Activated T-helper 1 cell treated with anti-CD3 and anti-CD28 coated beads, Interleukin-2, amount 50 U/mL, for 16 hours (primary cell): Measurements from ENCODE around the gene EHD4.

Source experiments
- DNase-seq, 2 donors: peaks; one replicate each; pipeline ENCODE4 v3.0.0-alpha.2; 2020; ENCODE audit warnings: low read depth in 1 of 2, low spot score in 1 of 2

EHD4 gene

DNA sequence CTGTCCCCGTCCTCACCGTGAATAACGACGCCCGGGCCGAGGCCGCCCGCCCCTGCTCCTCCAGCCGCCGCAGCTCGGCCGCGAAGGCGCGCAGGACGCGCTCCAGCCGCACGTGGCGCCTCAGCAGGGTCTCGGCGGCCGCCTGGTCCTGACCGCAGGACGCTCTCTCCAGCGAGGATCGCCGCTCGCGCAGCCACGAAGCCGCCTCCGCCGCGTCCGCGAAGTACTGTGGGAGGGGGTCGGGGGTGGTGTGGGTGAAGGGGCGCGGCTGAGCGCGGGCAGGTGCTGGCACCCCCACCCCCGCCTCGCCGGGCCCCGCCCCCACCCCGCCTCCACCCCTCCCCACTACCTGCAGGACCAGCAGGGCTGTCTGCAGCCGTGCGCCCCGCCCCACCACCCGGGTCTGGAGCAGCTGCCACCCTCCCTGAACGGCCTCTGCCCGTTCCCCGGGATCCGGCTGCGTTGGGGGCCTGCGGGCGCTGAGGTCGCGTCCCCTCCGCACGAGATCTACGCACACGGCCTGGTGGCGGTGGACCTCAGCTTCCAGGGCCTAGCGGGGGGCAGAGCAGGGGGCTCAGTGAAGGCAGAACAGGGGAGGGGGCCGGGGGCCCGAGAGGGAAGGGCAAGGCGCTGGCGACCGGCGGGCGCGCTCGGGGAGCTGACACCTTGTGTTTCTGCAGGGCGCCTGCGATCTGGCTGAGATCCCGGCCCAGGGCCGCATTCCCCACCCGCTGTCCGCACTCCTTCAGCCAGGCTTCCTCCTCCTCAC is 90.3 kb downstream of the EHD4 start:
- no peak for DNase-seq

DNA sequence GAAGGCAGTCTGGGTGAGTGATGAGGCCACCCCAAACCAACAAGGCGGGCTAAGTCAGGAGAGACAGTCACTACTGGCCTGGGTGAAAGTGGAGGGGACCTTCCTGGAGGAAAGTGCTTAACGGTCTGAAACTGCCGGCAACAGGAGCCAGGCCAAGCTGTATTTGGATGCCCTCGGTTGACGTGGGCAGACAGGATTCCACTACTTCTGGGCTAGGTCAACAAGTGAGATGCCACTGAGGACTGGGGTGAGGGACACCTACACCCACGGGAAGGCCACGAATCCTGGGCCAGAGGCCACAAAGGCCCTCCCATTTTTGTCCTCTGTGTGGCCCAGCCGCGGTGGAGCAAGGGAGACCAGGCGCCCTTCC is 90.8 kb downstream of the EHD4 start:
- DNase-seq, result no peak

DNA sequence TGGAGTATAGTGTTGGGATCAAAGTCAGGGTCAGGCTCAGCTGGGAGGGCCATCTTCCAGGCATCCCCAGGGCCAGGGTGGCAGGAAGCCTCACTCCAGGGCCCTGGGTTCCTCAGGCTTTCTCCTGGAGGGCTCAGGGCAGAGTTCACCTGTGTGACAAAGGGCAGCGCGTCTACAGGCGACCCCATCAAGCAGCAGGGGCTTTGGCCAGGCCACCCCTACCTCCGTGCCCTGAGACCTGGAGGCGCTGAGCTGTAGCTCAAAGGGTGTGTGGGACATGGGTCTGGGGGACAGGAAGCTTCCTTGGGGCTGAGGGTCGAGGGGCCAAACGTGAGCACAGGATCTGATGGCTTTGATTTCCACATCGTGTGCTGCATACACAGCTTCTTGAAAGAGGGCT is 91.3 kb downstream of the EHD4 start:
- no peak for DNase-seq

DNA sequence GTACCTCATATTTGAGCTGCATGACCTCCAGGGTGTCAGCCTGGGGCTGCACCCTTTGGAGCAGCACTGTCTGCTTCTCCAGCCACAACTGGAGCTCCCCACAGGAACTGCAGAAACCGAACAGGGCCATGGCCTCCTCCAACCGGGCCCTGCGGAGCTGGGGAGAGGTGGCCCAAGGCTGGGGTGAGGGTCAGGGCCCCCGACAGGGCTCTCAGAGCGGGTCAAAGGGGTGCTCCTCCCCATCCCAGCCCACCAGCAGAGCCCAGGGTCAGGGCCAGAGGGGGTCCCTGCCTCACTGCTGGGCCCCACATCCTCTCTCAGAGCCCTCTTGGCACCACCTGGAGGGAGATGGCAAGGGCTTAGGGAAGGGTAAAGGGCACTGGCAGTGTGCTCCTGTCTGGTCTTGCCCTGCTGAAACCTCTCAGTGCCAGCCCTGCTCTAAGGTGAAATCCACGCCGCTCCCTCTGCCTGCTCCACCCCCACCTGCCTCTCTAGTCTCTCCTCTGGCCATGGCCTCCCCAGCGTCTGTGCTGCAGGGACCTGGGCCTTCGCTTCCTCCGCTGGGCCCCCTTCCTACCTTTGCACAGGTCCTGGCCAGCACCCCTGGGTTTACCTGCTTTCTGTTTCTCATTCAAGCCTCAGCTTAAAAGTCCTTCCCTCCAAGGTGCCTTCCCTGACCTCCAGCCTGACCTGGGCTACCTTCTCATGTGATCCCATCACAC is 92.0 kb downstream of the EHD4 start:
- no peak for DNase-seq

DNA sequence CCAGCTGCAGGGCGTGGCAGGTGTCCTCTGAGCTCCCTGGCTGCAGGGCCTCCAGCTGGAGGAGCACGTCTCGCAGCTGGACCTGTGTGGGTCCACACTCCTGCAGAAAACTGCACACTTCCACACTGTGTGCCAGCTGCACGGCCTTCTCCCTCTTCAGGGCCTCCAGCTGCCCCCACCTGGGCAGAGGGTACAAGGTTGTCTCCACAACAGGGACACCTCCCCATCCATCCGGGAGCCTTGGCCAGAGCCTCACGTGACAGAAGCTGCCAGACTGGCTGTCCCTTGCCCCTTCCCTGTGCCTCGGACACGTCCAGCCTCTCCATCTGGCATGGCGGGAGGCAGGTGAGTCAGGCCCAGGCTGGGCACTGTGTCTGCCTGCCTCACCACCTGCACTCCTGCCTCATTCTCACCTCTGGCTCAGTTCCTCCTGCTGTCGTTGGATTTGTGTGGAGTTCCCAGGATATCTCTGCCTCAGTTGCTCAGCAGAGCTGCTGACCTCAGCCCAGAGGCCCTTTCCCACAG is 93.0 kb downstream of the EHD4 start:
- no peak for DNase-seq

DNA sequence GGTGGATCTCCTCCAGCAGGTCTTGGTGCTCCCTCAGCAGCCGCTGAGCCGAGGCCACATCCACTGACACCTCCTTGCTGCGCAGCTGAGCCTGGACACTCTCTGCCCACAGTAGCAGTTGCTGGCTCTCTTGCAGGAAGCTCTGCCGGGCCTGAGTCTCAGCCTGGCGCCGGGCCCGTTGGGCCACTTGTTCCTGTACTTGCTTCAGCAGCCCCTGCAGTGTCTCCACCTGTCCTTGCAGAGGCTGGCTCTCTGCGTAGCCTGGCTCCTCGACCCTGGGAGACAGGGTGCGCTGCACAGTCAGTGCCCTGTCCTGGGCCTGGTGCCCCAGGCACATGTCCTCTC is 94.0 kb downstream of the EHD4 start:
- DNase-seq, result no peak

DNA sequence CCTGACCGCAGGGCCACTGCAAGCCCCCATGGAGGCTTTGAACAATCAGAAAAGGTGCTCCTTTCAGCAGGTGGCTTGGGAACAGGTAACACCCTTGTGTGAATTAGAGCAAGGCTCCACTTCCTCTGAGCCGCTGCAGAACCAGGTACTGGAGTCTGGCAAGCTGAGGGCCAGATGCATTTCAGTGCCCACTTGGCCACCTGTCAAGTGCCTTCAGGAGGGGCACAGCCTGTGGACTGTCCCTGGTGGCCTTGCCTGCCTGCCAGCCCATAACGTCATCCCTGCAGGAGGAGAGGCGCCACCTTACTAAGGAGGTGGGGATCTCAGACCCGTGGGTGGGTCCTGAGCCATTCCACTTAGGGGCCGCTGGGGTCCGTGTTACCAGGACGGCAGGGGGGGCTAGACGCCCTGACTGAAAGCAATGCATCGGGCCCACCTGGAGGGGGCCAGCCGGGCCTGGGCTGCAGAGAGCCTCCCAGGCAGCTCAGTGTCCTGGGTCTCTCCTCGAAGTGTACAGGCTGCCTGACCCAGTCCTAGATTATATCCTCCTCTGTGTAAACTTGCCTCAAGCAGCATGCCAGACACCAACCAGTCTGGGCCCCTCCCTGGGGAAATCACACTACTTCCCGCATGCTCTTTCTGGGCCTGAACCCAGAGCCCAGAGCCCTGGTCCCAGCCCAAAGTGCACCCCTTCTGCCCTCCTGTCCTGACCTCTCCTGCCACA is 94.6 kb downstream of the EHD4 start:
- no peak for DNase-seq

DNA sequence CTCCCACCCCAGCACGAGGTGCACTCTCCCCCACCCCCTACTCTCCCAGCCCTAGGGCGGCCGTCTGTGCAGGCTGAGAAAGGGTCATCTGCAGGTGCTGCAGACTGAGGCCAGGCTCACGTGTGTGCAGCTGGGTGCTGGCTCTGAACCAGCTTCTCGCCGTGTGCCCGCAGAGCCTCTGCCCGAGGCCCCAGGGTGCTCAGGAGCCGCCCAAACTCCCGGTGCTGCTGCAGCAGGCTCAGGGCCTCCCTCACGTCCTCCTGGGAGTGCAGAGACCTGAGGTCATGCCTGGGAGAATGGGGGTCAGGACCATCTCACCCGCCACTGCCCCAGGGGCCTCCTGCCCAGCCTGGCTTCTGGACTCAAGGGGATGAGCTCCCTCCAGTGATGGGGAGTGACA is 95.7 kb downstream of the EHD4 start:
- DNase-seq, result no peak

DNA sequence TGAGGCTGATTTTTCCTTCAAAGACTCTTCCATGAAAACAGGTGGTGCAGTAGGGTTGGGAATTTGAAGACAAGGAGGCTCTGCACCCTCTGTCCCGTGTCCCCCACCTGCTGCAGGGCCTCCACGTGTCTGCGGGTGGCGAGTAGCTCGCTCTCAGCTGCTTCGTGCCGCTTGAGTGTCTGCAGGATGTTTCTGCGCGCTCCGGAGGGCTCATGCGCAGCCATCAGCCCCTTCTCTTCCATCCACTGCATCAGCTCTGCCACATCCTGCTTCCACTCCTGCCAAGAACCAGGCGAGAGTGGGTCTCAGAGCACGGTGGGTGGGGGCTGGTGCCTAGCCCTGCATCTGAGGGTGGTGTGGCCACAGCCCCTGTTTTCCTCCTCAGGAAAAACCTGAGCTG is 96.3 kb downstream of the EHD4 start:
- DNase-seq, result no peak

DNA sequence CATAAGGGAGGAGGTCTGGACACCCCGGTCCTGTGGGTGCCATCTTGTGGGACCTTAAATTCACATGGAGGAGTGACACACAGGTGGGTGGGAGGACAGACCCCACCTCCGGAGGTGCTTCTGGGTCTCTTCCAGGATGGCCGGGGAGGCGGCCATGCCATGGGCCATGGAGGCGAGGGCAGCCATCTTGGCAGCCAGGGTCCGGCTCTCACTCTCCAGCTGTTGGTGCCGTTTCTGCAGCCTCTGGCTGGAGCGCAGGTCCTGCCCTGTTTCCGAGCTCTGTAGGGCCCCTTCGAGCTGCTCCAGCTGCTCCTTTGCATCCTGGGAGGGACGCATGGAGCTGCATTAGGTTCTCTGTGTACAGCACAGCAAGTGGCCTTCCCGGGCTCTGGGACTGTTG is 97.6 kb downstream of the EHD4 start:
- DNase-seq, result no peak

DNA sequence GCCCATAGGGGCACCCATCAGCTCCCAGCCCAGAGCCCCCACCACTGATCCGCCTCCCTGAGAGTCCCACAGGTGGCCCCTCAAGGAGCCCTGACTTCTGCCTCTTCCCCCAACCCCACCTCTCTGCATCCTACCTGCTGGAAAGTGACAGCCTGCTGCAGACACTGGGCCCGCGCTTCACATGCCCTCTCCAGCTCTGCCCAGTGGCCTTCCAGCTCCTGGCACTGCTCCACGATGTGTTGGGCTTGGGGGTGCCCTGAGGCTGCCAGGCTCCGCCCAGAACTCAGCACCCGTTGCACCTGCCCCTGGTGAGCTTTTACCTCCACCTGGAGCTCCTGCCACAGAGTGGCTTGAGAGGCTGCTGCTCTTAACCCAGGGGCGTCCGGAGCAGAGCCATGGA is 98.6 kb downstream of the EHD4 start:
- no peak for DNase-seq

DNA sequence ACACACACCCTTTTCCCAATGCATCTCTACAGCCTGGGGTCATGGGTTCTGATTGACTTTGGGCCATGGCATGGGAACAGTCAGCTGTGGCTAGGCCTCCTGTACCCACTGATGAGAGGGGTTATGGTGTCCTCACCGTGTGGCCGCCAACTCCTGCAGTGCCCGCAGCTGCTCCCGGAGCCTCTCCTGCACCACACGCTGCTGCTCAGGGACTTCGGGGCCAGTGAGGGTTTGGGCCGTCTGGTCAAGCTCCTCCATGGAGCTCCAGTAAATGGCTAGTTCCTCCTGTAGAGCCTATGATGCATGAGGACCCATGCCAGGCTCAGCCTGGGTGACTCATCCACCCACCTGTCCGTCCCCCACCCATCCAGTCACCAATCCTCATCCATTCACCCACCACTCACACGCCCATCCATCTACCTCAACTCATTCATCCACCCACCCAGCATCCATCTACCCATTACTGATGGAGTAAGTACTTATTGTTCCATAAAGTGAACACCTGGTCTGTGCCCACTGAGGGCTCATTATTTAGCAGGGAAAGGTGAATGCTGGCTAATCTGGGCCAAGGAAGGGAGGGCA is 100.1 kb downstream of the EHD4 start:
- DNase-seq, result no peak

DNA sequence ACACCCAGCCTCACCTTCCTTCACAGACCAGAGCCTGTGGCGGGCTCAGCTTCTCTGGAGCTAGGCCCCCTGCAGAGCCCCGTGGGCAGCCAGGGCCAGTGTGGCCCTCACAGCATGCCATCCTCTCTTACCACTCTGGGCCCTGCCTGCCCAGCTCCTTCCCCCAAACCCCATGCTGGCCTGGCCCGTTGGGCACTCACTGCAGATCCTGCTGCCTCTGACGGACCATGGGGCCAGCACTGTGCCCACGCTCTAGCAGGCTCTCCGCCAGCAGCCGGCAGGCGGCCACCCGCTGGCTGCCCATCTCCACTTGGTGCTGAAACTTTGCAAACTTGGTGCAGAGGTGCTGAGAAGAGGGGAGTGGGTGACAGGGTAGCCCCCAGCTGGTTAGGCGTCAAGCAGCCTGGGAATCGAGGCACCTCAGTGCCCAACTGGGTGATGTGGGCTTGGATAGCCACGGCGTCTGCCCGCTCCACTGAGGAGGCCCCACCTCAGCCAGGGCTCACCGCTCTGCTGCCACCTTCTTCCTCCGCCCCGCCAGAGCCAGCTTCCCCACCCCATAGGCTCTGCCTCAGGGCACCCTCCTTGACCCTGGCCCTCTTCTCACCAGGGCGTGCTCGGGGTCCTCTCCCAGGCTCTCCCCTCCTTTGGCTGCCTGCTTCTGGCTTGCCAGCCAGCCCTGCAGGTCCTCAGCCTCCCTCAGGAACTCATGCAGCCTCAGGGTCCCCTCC is 101.0 kb downstream of the EHD4 start:
- no peak for DNase-seq

DNA sequence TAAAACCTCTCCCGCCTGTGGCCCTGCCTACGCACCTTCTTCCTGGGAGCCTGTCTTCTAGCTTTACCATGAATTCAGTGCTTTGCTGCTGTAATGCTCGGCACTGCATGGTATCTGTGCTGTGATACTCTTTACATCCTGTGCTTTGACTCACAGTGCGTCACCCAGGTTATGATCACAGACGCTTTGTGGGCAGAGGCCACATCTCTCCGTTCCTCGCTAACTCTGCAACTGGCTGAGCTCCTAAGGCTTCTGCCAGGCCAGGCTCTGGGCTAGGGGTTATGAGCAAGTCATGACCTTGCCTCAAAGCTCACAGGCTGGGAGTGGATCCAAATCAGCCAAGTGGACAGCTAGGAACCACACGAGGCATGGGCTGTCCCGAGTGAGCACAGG is 101.7 kb downstream of the EHD4 start:
- DNase-seq, result peak in 1 of 2 donors; percentile 41

DNA sequence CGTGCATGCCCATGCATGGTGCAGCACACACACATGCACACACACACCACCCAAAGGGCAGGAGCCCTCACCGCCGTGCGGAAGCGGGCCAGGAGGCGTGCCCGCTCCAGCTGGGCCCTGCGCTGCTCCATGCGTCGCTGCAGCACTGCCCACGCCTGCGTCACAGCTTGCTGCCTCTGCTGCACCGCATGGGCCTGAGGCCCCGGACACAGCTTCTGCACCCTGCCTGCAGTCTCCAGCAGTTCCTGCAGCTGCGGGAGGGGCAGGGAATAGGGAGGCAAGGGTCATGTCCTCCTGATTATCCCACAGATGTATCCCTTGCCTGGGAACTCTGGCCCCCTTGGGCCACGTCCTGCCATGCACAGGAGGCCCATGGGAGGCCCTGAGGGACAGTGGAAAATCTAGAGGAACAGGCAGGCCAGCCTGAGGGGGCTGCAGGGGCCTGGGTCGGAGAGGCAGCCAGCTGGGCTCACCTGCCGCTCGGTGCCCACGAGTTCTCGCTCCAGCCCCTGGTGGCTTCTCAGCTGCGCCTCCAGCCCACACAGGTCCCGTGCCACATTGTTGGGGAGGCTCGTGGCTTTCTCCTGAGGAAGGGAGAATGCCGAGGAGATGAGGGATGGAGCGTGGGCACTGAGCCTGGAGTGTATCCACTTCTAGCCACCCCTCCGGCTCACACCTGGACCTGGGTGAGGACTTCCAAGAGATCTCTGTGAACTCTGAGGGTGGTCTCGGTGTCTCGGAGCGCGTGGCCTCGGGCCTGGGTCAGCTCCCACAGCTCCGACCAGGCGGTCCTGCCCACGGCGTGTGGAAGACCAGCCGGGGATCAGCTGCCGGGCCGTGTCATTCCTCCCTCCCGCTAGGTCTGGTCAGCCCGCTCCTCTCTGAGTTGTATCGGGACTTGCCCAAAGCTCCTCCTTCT is 102.3 kb downstream of the EHD4 start:
- no peak for DNase-seq

DNA sequence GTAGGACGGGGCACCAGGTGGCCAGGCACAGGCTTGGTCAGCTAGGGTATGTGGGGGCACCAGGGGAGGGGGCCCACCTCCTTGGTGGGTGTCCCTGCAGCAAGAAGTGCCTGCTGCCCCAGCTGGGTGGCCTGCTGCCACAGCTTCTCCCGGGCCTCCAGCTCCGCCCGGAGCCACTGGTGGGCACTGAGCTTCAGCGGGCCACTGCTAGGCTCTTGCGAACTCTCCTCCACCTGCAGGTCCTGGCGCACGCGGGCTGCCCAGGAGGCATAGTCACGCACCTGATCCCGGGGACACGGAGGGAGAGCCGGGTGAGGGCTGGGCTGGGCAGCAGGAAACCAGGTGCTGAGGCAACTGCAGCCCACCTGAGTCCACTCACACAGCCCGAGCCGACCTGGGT is 104.0 kb downstream of the EHD4 start:
- DNase-seq, result no peak

DNA sequence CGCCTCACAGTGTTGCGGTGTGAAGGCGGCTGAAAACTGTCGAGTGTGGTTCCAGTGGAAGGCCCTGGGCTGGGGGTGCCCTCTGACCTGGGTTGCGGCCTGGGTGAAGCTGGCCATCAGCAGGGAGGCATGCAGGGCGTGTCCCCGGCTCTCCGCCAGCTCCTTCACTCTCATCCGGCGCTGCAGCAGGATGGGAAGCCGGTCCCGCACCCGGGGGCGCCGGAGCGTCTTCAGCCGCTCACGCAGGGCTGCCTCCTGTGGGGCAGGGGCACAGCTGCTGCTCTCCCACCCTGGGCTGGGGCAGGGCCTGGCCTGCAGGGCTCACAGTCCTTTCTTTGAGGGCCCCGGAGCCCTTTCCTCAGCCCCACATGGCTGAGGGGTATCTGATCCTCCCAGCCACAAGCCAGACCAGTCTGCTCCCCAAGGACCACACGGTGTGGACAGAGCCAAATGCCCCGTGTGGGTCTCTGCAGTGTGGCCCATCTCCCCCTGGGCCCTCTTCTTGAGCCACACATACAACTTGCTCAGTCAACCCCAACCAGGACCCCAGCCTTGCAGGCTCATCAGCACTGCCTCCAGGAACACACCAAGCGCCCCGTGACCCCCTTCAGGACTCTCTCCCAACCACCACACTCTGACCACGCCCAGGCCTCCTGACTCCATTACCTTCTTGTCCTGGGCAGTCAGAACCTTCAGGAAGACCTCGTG is 105.3 kb downstream of the EHD4 start:
- no peak for DNase-seq

DNA sequence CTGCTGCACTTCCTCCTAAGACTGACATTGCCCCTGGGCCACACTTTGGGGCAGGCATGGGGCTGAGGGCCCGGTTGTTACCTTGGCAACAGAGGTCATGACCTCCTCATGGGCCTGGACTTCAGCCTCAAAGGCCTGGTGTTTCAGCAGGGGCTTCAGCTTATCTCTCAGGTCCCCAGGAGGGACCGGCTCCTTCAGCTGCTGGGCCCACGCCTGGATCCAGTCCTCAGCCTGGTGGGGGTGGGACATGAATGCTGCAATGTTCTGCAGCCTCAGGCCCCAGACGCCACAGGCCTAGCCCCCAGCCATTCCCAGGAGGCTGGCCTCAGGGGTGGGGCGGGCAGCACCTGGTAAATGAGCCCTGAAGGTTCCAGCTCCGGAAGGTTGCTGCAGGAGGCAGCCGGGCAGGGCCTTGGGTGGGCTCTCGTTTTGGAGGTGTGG is 106.1 kb downstream of the EHD4 start:
- DNase-seq, result no peak

DNA sequence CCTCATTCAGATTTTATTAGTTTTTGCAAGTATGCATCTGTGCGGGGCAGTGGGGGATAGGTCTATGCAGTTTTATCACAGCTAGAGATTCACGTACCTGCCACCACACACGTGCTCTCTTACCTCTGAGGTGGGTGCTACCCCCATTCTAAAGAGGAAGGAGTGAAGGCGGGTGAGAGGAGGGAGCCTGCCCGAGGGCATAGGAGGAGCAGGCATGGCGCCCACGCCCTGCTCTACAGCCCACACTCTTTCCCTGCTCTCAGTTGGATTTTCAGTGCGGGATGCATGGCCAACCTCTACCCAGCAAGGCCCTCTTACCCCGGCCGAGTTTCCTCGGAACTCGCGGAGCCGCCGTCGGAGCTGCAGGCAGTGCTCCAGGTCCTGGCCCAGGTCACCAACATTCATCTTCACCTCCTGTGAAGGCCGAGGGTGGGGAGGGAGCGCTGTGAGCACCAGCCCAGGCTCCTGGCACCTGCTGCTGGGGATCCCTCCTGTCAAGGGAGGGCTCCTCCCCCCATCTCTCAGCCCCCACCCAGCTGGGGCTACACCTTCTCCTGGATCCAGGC is 106.8 kb downstream of the EHD4 start:
- no peak for DNase-seq
